PC-3 (cell line): ENCODE data around the gene CDCA8.

Experiments
- CTCF ChIP-seq: fragments of 300-600 bp; sonication (generic); conservative IDR thresholded peaks from 2 replicates; pipeline ENCODE4 v1.5.1; 2017; ENCODE audit warnings: antibody characterized with exemption, low read depth, mild to moderate bottlenecking, low read length
- EZH2phosphoT487 ChIP-seq: fragments of 300-600 bp; sonication (generic); IDR thresholded peaks from 2 replicates; pipeline ENCODE4 v1.6.1; 2018; ENCODE audit warnings: mild to moderate bottlenecking, antibody characterized with exemption, low read length, borderline replicate concordance

- TF ChIP-seq CTCF, result no peak
- TF ChIP-seq EZH2phosphoT487, result no peak
Measured at GRCh38 chr1:37755951-37756560, 63.7 kb downstream of the CDCA8 start.
